Stimulated activated CD4-positive, alpha-beta T cell treated with anti-CD3 and anti-CD28 coated beads, Interleukin-12 subunit alpha, Interleukin-12 subunit beta, amount 100 ng/mL, for 24 hours (primary cell): ENCODE data around the gene CFAP45.
A peak's percentile ranks its signal among the peaks of the same experiment; 100 is the strongest.

Source experiments
- DNase-seq, 2 experiments: peaks; one replicate each; pipeline ENCODE4 v3.0.0-alpha.2; 2020; ENCODE audit warnings: low read depth in 2 of 2

CFAP45 gene

DNA sequence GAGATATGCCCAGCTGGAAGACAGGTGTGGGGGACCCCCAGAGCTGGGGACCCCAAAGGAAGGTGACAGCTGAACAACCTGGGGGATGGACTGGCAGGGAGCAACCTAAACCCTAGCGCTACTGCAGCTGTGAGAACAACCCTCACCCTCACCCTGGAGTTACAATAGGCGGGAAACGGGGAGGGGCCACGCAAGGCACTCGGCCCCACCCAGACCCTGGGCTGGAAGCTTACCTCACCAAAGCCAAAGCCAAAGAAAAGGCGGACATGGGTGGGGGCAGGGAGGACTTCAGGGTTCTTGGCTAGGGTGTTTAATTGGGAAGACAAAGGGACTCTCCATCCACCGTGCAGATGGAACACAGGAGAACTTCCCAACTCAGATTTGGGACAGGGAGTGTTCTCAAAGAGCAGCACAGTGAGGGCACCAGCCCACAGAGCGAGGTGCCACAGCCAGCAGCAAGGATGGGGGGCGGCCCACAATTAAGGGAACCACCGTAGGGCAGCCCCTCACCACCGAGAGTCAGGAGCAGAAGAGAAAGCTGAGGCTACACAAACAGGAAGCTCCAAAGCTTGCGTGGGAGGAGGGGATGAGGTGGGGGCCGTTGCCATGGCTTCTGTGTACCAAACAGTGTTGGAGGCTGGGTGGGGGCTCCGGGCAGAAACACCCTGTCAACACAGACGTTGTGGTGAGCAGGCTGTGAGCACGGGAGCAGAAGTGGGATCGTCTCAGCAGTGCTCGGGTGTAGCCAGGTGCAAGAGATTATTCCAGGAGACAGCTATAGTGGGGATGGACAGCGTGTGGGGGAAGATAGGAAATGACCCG lies 23.4 kb upstream of the CFAP45 start:
- peak; percentile 56 to 62 for DNase-seq

DNA sequence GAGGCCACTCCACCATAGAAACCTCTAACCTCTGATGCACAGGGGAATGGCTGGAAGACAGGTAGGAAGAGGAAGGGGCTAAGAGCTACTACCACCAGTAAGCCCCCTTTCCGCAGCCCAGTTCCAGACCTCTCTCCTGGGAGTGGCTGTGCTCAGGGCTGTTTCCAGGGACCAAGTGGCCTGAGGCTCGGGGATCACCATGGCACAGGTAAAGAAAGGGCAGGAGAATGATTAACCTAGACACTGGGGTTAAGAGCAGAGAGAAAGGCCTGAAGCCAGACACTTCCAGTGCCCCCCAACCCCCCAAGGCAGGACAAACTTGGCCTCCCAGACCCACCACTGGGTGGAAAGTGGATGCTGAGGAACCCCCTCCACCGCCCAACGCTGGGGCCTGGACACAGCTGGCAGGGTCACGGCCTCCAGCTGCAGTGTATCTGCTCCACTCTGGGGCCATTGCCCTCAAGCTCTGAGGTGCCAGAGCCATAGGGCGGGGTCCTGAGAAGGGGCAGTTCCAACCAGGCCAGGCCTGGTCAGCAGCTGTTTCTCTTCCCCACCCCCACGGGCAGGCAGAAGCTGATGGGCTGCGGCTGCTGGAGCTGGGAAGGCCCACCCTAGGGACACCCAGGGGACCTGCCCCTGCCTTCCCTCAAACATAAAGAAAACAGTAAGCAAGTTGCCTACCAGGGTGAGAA lies 22.7 kb upstream of the CFAP45 start:
- no peak for DNase-seq

DNA sequence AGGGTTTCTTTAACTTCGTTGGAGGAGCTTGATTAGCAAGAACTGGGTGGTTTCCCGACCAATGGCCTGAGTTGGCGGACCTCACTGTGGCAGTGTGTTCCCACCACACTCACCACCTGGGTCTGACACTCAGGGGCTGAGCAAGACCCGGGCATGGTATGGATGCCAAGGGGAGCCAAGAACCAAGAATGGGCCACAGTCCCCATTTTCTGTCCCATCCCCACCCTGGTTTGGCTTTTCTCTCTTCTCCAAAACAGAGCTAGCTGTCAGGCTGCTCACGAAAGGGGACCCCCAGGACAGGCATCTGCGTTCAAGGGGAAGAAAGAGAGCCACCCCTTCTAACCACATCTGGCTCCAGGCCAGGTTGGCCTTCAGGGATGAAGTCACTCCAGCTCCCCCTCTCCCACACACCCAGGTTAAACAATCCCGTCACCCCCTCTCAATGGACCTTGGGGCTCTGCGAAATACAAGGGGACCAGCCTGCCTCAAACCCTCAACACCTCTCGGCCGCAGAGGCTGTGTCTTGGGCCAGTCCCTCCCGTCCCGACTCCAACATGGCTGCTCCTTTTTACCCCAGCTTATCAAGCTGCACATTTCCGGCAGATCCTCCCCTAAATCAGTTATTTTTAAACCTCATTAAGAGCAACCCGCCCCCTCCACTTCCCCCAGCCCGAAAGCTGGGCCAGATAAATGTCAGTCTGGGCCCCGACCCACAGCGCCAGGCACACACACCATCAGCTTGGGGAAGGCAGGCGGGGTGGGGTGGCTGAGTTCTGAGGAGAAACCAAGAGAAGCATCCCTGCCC lies 21.9 kb upstream of the CFAP45 start:
- DNase-seq: no peak

DNA sequence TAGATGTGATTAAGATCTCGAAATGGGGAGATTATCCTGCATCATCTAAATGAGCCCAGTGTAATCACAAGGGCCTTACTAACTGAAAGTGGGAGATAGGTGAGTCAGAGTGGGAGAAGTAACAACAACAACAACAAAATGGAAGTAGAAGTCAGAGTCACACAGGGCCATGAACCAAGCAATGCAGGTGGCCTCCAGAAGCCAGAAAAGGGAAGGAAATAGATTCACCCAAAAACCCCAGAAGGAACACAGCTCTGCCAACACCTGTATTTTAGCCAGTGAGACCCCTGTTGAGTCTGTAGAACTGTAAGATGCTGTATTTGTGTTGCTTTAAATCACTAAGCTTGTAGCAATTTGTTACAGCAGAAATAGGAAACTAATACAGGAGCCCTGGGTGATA lies 21.3 kb upstream of the CFAP45 start:
- DNase-seq: no peak

DNA sequence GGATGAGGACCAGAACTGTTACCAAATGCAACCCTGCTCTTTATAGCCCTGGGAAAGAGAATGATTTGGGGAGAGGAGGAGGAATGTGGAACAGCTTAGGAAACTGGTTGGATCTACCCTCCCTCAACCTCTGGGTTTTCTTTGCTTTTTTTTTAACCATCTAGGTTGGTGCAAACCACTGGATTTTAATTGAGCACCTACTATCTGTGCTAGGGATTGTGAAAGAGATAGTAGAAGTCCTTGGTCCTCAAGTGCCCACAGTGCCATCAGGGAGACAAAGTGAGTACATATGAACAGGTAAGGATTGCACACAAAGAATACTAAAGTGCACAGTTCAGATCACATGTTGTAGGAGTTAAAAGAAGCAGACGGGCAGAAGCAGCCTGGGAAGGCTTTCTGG lies 20.7 kb upstream of the CFAP45 start:
- no peak for DNase-seq

DNA sequence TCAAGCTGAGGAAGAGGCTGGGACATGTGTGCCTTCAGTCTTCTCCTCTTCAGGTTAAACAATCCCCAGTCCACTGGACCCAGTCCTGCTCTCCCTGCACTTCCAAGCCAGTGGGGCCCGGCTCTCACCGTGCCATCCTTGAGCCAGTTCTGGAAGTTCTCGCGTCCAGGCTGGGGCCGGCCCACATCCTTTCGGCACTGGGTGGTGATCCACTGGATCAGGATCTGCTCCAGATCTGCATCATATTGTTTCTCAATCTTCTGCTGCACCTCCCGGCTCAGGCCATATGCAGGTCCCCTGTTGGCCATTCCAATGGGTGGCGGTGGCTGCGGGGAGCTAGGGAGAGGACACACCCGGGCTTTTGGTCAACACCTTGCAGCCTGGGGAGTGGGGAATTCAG lies 20.2 kb upstream of the CFAP45 start:
- DNase-seq: no peak

DNA sequence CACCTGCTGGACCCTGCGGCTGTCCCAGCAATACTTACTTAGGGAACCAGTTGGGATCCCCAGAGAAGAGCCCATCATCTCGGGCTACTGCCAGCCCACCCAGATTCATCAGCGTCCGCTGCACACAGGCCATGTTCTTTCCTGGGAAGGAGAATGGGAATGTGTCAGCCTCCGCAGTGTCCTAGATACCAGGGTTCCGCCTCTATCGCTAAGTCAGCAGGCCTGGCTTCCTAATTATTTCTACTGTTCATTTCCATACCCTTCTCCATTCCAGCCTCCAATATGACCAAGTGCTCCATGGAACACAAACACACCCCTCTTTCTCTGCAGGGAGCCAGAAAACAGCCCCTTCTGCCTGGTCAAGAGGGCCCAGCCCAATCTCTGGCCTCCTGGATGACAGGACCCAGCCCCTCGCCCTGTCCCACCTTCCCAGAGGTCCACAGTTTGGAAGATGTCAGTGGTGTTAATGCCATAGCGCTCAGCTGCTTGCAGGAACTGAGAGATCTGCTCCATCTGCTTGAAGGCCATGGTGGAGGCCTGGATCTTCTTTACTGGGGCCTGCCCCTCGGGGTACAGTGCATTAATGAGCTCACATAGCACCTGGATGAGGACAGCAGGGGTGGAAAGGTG lies 19.4 kb upstream of the CFAP45 start:
- no peak for DNase-seq

DNA sequence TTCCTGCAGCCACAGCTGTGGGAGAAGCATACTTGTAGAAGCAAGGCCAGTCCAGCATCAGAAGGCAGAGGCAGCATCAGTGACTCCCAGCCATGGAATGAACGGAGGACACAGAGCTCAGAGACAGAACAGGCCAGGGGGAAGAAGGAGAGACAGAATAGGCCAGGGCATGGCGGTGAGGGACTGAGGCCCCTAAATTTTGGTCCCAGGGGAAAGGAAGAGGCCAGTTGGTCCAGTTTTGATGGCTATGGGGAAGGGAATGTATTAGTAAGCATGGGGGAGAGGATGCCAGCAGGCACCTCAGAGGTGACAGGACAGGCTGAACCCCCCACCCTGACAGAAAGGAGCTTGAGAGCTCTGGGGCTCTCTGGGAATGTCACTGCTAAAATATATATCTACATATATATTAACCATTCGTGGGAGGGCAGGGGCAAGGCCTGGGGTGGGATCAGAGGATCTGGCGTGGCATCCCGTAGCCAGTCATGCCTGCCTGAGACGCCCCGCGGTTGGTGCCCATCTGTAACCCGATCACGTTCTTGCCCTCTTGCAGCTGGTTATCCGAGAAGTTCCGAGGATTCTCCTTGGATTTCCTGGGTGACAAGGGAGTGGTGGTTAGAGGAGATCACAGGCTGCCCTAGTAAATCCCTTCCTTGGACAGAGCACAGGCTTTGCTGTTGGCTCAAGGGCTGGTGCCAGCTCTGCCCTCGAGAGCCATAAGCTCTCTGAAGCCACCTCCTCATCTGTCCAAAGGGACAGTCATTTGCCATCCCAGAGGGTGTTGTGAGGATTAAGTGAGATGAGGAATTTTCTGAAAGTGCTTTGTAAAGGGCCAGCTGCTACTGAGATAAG lies 18.6 kb upstream of the CFAP45 start:
- no peak for DNase-seq

DNA sequence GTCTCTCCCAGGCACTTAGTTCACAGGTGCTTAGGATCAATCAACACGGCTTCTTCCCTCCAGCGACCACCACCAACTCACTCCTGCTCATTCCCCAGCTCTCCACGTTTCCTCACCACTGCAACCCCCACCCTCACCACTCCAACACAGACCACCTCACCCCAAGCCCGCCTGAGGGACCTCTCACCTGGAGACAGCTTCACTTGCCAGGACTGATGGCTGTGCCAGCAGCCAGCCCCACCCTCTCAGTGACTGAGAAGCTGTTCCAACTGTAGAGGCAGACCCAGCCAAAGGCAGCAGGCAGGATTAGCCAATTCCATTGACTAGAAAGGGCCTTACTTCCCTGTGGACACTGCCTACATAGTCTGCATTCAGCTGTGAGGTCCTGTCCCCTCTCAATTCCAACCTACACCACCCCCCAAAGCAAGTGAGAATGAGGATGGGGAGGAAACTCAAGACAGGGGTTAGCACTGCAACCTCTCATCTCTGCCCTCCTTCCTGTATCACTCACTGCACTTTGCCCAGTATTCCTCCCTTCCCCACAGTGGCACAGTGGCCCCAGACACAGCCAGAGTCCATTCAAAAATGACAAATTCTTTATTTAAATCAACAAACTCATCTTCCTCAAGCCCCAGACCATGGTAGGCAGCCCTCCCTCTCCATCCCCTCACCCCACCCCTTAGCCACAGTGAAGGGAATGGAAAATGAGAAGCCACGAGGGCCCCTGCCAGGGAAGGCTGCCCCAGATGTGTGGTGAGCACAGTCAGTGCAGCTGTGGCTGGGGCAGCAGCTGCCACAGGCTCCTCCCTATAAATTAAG lies 17.8 kb upstream of the CFAP45 start:
- no peak for DNase-seq

DNA sequence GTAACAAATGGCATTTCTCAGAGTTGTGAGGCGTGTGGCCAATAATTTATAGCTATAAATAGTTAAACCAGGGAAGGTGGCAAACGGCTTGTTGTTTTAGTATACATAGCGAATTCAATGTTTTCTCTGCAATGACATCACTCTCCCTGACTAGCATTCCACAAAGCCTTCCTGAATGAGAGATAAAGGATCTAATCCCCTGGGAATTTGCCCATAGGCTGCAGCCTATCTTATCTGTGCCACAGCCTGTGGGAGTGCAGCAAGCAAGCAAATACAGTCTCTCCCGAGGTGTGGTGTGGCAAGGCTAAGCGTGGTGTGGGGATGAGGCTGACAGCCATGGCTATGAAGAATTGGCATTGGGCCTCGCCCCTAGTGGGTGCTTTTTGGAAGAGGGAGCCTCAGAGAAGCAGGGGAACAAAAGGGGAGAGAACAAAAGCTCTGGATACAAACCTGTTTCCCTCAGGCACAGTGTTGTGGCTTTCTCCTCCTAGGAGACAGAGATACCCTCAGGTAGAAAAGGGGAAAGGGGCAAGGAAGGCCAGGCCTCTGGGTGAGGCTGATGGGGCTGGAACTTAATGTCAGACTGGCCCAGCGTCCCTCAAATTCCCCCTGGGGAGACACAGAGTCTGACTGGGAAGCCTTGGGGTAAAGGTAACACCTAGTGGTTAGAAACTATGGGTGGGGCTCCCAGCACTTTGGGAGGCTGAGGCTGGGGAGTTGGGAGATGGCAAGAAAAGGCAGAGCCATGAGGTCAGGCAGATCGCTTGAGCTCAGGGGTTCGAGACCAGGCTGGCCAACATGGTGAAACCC lies 16.5 kb upstream of the CFAP45 start:
- DNase-seq: no peak

DNA sequence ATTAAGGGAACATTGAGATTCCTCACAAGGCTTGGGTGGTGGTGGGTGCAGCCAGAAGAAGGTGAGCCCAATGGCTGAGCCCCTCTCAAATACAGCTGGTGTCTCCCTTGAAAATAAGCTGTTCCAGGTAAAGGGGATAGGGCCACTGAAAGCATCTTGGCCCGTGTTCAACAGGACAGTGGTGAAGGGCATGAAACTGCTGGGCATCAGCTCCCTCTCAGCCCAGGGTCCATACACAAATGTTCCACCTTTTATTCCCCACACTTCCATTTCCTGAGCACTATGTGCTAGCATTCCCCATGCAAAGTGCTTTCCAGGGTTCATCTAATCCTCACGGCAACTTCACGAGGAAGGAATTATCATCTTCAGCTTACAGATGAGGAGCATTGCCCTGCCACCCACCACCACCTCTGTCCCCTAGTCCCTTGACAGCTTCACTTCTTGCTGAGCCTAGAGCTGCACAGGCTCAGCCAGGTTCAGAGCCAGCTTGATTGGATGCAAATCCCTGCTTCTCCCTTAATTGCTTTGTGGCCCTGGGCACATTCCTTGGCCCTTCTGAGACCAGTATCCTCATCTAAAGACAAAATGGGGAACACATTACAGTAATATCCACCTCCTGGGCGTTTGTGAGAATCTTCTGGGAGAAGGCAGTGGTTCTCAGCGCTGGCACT lies 15.7 kb upstream of the CFAP45 start:
- DNase-seq: no peak

DNA sequence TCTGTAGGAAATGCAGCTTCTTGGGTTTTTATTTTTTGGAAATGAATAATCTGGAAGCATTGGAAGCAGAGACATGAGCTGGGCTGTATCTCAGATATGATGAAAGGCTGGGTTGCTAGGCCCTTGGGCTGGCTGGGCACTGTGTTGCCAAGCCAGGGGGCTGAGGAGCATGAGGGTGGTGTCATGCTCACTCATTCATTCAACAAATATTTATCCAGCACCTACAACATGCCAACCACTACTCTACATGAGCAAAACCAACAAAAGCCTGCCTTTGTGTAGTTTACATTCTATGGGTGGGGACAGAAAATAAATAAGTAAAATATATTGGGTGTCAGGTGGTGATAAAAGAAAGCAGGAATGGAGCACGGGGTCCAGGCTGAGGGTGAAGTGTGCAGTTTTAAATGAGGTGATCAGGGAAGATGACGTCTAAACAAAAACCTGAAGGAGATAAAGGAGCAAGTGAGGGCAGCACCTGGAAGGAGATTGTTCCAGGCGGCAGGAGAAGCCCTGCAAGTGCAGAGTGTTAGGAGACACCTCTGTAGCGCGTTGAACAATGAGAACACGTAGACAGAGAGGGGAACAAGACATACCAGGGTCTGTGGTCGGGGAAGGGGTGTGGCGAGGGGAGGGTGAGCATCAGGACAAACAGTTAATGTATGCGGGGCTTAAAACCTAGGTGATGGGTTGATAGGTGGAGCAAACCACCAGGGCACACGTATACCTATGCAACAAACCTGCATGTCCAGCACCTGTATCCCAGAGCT lies 14.5 kb upstream of the CFAP45 start:
- DNase-seq: no peak

DNA sequence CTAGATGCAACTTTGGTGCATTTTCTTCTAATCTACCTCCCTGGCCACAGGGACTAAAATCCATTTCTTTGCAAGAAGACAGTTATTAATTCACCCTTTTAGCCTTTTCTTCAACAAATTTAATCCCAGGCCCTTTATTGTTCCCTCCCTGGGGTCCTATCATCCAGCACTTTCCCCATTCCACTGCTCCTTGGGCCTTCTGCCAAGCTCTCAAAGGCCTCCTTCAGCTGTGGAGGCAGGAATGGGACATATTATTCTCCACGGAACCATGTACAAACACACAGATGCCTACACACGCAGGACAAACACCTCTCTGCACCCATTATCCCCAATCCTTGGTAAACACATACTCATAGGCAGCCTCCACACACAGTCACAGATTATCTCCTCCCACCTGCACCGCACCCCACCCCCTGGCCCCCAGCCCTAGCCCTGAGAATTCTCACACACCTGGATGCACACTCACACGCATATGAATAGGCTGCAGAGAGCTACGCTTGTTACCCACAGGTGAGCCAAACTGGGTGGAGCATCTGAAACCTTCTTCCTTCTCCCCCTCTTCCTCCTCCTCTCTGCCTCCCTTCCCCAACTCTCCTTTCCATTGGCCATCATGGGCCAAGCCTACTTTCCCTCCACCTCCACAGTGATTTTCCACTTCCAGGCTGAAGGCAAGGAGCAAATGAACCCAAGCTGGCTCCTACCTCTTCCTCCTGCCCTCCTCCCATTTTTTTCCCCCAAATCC lies 13.7 kb upstream of the CFAP45 start:
- DNase-seq: no peak

DNA sequence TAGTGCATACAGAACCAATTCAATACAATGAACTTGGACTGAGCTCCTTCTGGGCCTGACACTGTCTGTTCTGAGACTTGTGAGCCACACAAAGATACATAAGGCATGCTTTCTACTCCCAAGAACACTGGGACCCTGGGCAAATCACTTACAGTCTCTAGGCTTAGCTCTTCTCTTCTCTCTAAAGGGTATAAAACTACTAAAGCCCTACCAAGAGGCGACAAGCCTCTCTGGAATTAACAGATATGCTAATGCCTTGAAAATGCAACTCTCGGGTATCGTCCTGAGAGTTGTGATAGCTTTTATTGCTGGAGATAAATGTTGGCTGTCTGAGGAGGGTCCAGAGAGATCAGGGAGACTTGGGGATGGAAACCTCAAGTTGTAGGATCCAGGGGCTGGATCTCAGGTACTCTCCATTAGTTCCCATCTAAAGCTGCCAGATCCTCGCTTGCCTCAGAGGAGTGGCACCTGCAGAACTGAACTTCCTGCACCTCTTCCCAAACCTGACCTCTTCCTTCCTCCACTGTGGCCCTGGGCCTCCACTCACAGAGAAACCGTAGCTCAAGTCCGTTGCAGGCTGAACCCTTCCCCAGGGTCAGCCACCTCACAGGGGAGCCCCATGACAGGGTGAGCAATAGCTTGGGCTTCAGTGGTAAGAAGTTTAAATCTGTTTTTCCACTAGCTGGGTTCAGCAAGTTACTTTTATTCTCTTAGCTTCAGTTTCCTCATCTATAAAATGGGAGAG lies 11.5 kb upstream of the CFAP45 start:
- DNase-seq: no peak

DNA sequence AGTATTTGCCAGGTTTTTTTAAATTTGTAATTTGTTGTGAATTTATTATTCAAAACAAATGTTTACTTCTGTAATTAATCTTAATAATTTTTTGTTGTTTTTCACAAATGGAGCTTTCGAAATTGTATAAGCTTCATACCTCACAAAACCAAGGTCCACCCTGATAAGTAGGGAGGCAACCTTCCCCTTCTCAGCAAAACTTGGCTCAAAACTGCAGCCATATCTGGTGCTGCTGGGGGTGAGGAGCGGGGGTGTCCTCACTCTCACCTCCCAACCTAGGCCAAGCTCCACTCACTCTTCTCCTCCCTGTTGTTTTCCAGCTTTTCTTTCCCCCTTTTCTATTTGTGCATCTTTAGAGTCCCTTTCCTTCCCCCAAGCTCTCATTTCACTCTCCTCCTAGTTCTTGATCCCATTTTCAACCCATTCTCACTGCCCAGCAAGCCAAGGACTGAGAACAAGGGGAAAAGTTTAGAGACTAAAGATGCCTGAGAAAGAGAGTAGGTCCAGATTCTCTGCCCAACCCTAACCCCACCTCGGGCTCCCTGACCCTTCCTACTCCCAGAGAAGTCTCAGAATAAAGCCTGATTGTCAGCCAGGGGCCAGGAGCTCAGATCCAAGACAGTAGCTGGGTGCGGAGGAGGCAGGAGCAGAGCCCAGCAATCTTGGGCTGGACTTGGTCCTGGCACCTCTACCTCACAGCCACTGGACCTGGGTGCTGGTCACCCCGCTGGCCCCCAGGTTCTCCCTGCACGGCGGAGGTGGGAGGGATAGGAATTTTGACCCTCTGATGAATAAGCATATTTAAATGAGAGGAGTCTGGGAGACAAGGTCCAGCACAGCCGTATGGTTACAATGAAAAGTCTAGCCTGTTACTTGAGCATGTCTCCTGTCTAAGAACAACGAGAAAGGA lies 8.3 kb upstream of the CFAP45 start:
- no peak for DNase-seq

DNA sequence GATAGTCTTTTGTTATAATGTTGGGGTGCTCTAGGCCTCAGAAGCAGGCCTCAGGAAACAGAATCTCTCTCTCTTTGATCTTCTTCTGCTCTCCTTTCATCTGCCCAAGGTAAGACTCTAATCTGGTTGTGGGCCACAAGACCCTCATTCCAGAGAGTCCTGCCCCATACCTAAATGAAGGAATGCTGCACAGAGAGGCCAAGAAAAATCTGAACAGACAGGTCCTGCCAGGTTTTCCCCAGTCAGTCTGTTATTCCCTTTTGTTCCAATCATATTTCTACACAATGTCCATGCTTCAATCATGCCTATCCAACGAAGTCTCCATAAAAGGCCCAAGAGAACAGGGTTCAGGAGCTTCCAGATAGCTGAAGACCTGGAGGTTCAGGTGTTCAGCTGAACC lies 7.0 kb upstream of the CFAP45 start:
- no peak for DNase-seq
